ENCODE results near the gene TACC3.

DNA sequence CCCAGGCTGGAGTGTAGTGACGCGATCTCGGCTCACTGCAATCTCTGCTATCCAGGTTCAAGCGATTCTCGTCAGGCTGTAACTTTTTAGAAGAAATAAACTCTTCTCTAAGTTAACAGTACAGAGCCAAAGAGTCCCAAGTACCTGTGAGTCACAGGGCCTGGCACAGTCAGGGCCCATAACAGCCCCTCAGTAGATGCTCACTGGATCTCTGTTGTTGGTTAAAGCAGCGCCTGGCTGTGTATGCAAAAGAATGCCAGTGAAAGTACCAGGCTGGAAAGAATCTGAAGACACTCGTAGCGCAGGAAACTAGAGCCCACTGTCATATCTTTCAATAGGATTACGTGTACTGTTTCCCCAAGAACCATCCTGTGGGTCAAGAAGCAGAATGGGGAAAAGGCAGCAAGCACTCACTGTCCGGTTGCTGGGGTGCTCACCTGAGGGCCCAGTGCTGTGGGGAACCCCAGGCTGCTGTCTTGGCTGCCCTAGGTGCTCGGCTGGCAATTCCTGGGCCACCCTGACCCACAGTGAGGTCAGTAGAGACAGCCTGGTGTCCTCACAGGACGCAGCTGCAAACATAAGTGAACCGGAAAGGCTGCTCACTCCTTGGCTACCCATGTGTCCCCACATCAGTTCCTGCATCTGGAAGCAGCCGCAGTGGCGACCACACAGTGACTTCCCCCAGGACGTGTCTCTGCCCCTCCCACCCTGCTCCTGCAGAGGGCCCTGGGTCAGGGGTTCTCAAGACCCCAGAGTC is 6.1 kb upstream of the TACC3 start:
- TF ChIP-seq PRDM1 (tag by site-specific recombination; IDR thresholded peaks at IDR 0.05) (no peak), CTCF (tag by site-specific recombination; IDR thresholded peaks at IDR 0.05) (no peak), RBAK (tag by site-specific recombination; IDR thresholded peaks at IDR 0.05) (no peak), REST (tag by site-specific recombination; IDR thresholded peaks at IDR 0.05) (no peak), GLIS1 (tag by site-specific recombination; IDR thresholded peaks at IDR 0.05) (no peak; the same call in 1 of the 2 replicates), ATF2 (tag by site-specific recombination; IDR thresholded peaks at IDR 0.05; ENCODE audit: low read depth) (no peak)
- TF ChIP-seq, protein P1, sequence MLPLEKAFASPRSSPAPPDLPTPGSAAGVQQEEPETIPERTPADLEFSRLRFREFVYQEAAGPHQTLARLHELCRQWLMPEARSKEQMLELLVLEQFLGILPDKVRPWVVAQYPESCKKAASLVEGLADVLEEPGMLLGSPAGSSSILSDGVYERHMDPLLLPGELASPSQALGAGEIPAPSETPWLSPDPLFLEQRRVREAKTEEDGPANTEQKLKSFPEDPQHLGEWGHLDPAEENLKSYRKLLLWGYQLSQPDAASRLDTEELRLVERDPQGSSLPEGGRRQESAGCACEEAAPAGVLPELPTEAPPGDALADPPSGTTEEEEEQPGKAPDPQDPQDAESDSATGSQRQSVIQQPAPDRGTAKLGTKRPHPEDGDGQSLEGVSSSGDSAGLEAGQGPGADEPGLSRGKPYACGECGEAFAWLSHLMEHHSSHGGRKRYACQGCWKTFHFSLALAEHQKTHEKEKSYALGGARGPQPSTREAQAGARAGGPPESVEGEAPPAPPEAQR (tag by site-specific recombination; IDR thresholded peaks at IDR 0.05) = no peak

All from HEK293 (cell line).